Neuronal stem cell (in vitro differentiated cells): ENCODE results near the gene PPARG.

Source experiments
- DNase-seq: peaks from one replicate; pipeline ENCODE4 v3.0.0-alpha.2; 2013; ENCODE audit warnings: low spot score
- H2AFZ ChIP-seq: one replicate; pipeline ENCODE4 v1.6.1; 2013; ENCODE audit warnings: mild to moderate bottlenecking, low read length, inconsistent platforms
- H2AK5ac ChIP-seq: 2 replicates; pipeline ENCODE4 v1.6.1; 2013; ENCODE audit warnings: low read depth, mild to moderate bottlenecking, inconsistent platforms, low read length, moderate library complexity, mixed read lengths
- H2BK120ac ChIP-seq: 2 replicates; pipeline ENCODE4 v1.6.1; 2013; ENCODE audit warnings: low read depth, mild to moderate bottlenecking, inconsistent platforms, low read length, moderate library complexity, mixed read lengths
- H2BK12ac ChIP-seq: one replicate; pipeline ENCODE4 v1.6.1; 2013; ENCODE audit warnings: low read length, inconsistent platforms
- H2BK15ac ChIP-seq: 2 replicates; pipeline ENCODE4 v1.6.1; 2013; ENCODE audit warnings: mild to moderate bottlenecking, low read length, inconsistent platforms, mixed read lengths
- H2BK5ac ChIP-seq: one replicate; pipeline ENCODE4 v1.6.1; 2013; ENCODE audit warnings: inconsistent platforms, mild to moderate bottlenecking, low read length, moderate library complexity
- H3K14ac ChIP-seq: one replicate; pipeline ENCODE4 v1.6.1; 2013; ENCODE audit warnings: low read length, inconsistent platforms
- H3K18ac ChIP-seq: 2 replicates; pipeline ENCODE4 v1.6.1; 2013; ENCODE audit warnings: low read length, inconsistent platforms
- H3K23ac ChIP-seq: 2 replicates; pipeline ENCODE4 v1.6.1; 2013; ENCODE audit warnings: low read depth, mild to moderate bottlenecking, mixed read lengths, low read length, inconsistent platforms; ENCODE audit not compliant: poor library complexity
- H3K27ac ChIP-seq: replicated peaks from 3 replicates; pipeline ENCODE4 v1.5.1; 2013; ENCODE audit warnings: low read length, inconsistent platforms
- H3K27me3 ChIP-seq, 3 experiments: 2 replicates each; pipeline ENCODE4 v1.6.1; 2013; ENCODE audit warnings: low read length in 3 of 3, mild to moderate bottlenecking in 2 of 3, inconsistent platforms in 1 of 3, low read depth in 1 of 3, mixed read lengths in 1 of 3, moderate library complexity in 1 of 3; ENCODE audit not compliant: control insufficient read depth in 3 of 3, insufficient read depth in 3 of 3
- H3K36me3 ChIP-seq, 2 donors: replicated peaks in 1 of 2; 2 replicates each; pipeline ENCODE4 v1.6.1; 2013; ENCODE audit warnings: low read length in 2 of 2; ENCODE audit not compliant: control insufficient read depth in 2 of 2, insufficient read depth in 2 of 2
- H3K4ac ChIP-seq: 2 replicates; pipeline ENCODE4 v1.6.1; 2013; ENCODE audit warnings: inconsistent platforms, mild to moderate bottlenecking, low read length, moderate library complexity
- H3K4me1 ChIP-seq, 2 donors: 1 replicate in 1 of 2; 2 replicates in 1 of 2; pipeline ENCODE4 v1.6.1; 2013; ENCODE audit warnings: low read length in 2 of 2, low read depth in 1 of 2; ENCODE audit not compliant: control insufficient read depth in 2 of 2, insufficient read depth in 1 of 2
- H3K4me2 ChIP-seq: one replicate; pipeline ENCODE4 v1.6.1; 2013; ENCODE audit warnings: mild to moderate bottlenecking, low read length, inconsistent platforms; ENCODE audit not compliant: insufficient read depth, poor library complexity, severe bottlenecking
- H3K4me3 ChIP-seq, 2 donors: 2 replicates each; pipeline ENCODE4 v1.5.1; 2013; ENCODE audit warnings: low read length in 2 of 2, mild to moderate bottlenecking in 2 of 2, inconsistent platforms in 1 of 2, moderate library complexity in 1 of 2
- H3K79me1 ChIP-seq: one replicate; pipeline ENCODE4 v1.6.1; 2013; ENCODE audit warnings: low read depth, mild to moderate bottlenecking, inconsistent platforms, low read length, moderate library complexity
- H3K9ac ChIP-seq: one replicate; pipeline ENCODE4 v1.6.1; 2013; ENCODE audit warnings: mild to moderate bottlenecking, low read depth, low read length, inconsistent platforms; ENCODE audit not compliant: poor library complexity
- H3K9me3 ChIP-seq, 2 donors: replicated peaks in 1 of 2; 2 replicates each; pipeline versions ENCODE3 to v1.6.1; 2013; ENCODE audit warnings: low read length in 2 of 2, mild to moderate bottlenecking in 2 of 2, inconsistent platforms in 1 of 2, low read depth in 1 of 2, mixed read lengths in 1 of 2, moderate library complexity in 1 of 2; ENCODE audit not compliant: control insufficient read depth in 2 of 2, insufficient read depth in 1 of 2
- H4K8ac ChIP-seq: one replicate; pipeline ENCODE4 v1.6.1; 2013; ENCODE audit warnings: low read depth, mild to moderate bottlenecking, inconsistent platforms, low read length, moderate library complexity
- H4K91ac ChIP-seq: one replicate; pipeline ENCODE4 v1.6.1; 2013; ENCODE audit warnings: low read length, low read depth, mild to moderate bottlenecking, inconsistent platforms; ENCODE audit not compliant: poor library complexity
- WGBS, 2 donors: extraction: QIAGEN DNeasy Blood & Tissue Kit; methylation state at CpG; one replicate each; pipeline ENCODE4 v1.1.7; 2013; ENCODE audit warnings: missing lambda C conversion rate in 2 of 2, mixed read lengths in 1 of 2; ENCODE audit not compliant: insufficient read length in 2 of 2, insufficient replicate concordance in 1 of 2; ENCODE audit errors: extremely low coverage in 2 of 2; 5-methylcytosine and 5-hydroxymethylcytosine counted together

Gene PPARG

DNA sequence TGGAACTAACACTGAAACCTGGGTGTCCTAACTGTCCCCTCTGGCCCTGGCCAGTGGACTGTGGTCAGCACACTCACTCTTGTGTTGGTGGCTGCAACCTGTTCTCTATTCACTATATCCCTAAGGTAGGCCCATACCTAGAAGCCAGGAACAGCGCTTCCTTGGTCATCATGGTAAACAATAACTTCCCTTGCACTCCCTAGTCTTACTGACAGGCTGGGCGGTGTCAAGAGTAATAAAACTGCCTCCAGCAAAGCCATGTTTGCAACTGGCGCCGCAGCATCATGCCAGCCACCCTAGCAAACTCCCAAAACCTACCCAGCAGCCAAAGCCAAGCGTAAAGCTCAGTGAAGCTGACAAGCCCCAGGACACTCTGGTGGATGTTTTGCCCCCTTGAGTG lies 132.3 kb downstream of the PPARG start:
- H2BK120ac ChIP-seq: no peak overlapping the region
- H3K4ac ChIP-seq: no peak overlapping the region
- no peak overlapping the region for H2AFZ ChIP-seq
- no peak overlapping the region for H4K91ac ChIP-seq
- WGBS, 2 donors: no CpG with 5 or more reads among the region's 5 CpGs
- H3K79me1 ChIP-seq: no peaks in the 10 kb centered on the region
- no peak overlapping the region for H2AK5ac ChIP-seq
- no peaks in the 10 kb centered on the region for H3K9me3 ChIP-seq
- no peak overlapping the region for H3K9ac ChIP-seq
- no peak overlapping the region for H2BK15ac ChIP-seq
- H2BK5ac ChIP-seq: no peak overlapping the region
- no peak overlapping the region for H3K4me2 ChIP-seq
- H3K36me3 ChIP-seq: no peaks in the 10 kb centered on the region
- no peak overlapping the region for H3K4me3 ChIP-seq
- H3K27ac ChIP-seq: no peak overlapping the region
- no peak overlapping the region for H3K23ac ChIP-seq
- H3K27me3 ChIP-seq: peaks cover 0 to 4% (median 0%) of the 10 kb centered on the region in 3 experiments
- no peak overlapping the region for H4K8ac ChIP-seq
- no peak overlapping the region for H3K14ac ChIP-seq
- no peak overlapping the region for H3K18ac ChIP-seq
- no peak for DNase-seq
- H3K4me1 ChIP-seq: peaks cover 0 to 3% of the 10 kb centered on the region in 2 donors
- no peak overlapping the region for H2BK12ac ChIP-seq

DNA sequence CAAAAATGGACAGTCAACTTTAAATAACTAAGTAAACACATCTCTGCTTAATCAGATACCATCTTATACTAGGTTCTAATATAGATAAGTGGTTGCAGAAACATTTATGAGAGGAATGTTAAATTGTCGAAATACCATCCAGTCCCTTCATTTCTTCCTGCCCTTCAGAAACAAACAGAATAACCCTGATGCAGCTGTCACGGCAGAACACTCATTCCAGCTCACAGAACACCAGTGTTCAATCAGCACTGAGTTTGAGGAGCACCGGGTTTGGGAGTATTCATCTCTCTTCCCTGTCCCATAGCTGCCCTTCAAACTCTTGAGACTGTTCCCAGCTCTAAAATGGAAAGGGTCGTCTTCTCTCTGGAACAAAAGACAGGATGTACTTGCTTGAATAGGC lies 134.3 kb downstream of the PPARG start:
- no peak overlapping the region for H2AK5ac ChIP-seq
- H3K14ac ChIP-seq: no peak overlapping the region
- no CpG with 5 or more reads among the region's 4 CpGs for WGBS, 2 donors
- no peak overlapping the region for H3K4me2 ChIP-seq
- H3K36me3 ChIP-seq: no peaks in the 10 kb centered on the region
- H3K23ac ChIP-seq: no peak overlapping the region
- H2BK15ac ChIP-seq: no peak overlapping the region
- DNase-seq: no peak
- no peak overlapping the region for H4K91ac ChIP-seq
- H3K4ac ChIP-seq: no peak overlapping the region
- no peak overlapping the region for H2BK5ac ChIP-seq
- peaks cover 0 to 5% of the 10 kb centered on the region in 2 donors for H3K4me1 ChIP-seq
- H2AFZ ChIP-seq: no peak overlapping the region
- H3K9ac ChIP-seq: no peak overlapping the region
- no peak overlapping the region for H4K8ac ChIP-seq
- no peak overlapping the region for H3K18ac ChIP-seq
- H2BK120ac ChIP-seq: no peak overlapping the region
- H3K4me3 ChIP-seq: no peak overlapping the region
- H3K27ac ChIP-seq: no peak overlapping the region
- no peaks in the 10 kb centered on the region for H3K27me3 ChIP-seq
- no peak overlapping the region for H2BK12ac ChIP-seq
- H3K9me3 ChIP-seq: no peaks in the 10 kb centered on the region
- H3K79me1 ChIP-seq: no peaks in the 10 kb centered on the region

DNA sequence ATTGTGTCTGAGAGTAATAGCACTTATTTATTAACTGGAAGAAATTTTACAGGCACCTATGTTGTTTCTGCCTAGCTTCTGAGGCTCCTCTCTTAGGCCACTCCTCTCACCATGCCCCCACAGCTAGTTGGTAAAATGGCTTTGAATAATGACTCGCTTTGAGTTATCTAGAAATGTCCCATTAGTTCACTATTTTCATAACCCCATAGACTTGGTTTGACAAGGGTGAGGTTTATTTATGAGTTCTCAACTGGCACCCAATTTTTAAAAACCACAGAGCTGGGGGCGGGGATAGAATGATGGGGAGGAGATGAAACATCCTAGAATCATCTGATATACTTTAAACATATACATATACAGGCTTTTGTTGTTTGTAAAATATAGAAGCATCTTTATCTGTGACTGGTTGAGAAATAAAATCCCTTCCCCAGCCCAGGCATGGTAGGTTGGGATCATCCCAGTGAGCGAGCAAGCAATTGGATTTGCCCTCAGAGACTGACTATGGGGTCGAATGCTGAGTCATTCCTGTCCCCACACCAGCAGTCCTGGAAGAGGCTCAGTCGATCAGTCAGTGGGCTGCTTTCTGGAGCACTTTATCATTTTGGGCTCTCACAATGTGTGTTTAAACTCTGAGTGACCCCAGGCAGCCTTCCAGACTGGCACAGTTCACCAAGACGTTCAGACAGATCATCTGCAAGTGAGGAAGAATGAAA lies 135.2 kb downstream of the PPARG start:
- H3K36me3 ChIP-seq: no peaks in the 10 kb centered on the region
- H3K9ac ChIP-seq: no peak overlapping the region
- H3K4me2 ChIP-seq: no peak overlapping the region
- no peaks in the 10 kb centered on the region for H3K9me3 ChIP-seq
- no peak overlapping the region for H2AFZ ChIP-seq
- DNase-seq: no peak
- no peak overlapping the region for H4K8ac ChIP-seq
- no peak overlapping the region for H2BK12ac ChIP-seq
- no peak overlapping the region for H3K18ac ChIP-seq
- no peak overlapping the region for H4K91ac ChIP-seq
- no peak overlapping the region for H2AK5ac ChIP-seq
- H2BK15ac ChIP-seq: no peak overlapping the region
- no peak overlapping the region for H3K14ac ChIP-seq
- no peak overlapping the region for H3K4me3 ChIP-seq
- H2BK120ac ChIP-seq: no peak overlapping the region
- no peak overlapping the region for H3K4ac ChIP-seq
- no peak overlapping the region for H3K27ac ChIP-seq
- no peaks in the 10 kb centered on the region for H3K27me3 ChIP-seq
- peaks cover 0 to 5% of the 10 kb centered on the region in 2 donors for H3K4me1 ChIP-seq
- no CpG with 5 or more reads among the region's 6 CpGs for WGBS, 2 donors
- H3K79me1 ChIP-seq: no peaks in the 10 kb centered on the region
- H2BK5ac ChIP-seq: no peak overlapping the region
- no peak overlapping the region for H3K23ac ChIP-seq

DNA sequence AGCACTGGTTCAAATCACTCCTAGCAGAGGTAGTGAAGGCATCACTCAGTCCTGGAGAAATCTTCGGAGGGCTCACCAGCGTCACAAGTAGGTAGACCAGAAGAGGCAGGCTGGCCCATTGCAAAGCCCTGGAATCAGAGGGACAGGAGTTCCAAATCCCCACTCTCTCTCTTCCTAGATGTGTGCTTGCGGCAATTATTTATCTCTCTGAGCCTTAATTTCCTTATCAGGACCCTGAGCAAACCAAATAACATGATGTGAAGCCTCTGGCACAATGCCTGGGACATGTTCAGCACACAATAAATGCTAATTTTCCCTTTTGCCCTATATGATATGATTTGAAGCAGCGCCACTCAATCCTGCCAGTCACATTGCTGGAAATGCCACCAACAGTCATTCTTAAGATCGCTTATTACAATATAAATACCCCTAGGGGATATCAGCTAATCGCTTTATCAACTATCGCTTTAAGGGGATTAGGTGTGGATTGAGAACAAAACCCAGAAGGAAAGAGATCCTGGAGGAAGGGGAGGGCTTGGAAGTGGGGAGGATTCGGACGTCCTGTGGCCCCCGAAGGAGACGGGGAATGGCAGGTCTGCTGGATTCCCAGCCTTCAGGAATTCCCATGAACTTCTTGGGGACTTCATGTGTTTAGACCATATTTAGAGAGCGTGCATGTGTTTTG lies 135.9 kb downstream of the PPARG start:
- no peak overlapping the region for H2AK5ac ChIP-seq
- no peak overlapping the region for H3K23ac ChIP-seq
- H3K14ac ChIP-seq: no peak overlapping the region
- no peak overlapping the region for H3K9ac ChIP-seq
- H3K27me3 ChIP-seq: no peaks in the 10 kb centered on the region
- no peak overlapping the region for H2BK12ac ChIP-seq
- H2BK120ac ChIP-seq: no peak overlapping the region
- H3K18ac ChIP-seq: no peak overlapping the region
- H2AFZ ChIP-seq: no peak overlapping the region
- H2BK5ac ChIP-seq: no peak overlapping the region
- H3K36me3 ChIP-seq: no peaks in the 10 kb centered on the region
- H3K4me2 ChIP-seq: no peak overlapping the region
- no peak overlapping the region for H3K4me3 ChIP-seq
- H4K8ac ChIP-seq: no peak overlapping the region
- no CpG with 5 or more reads among the region's 12 CpGs for WGBS, 2 donors
- H4K91ac ChIP-seq: no peak overlapping the region
- H3K4ac ChIP-seq: no peak overlapping the region
- no peak overlapping the region for H3K27ac ChIP-seq
- no peaks in the 10 kb centered on the region for H3K9me3 ChIP-seq
- no peaks in the 10 kb centered on the region for H3K79me1 ChIP-seq
- peaks cover 0 to 5% of the 10 kb centered on the region in 2 donors for H3K4me1 ChIP-seq
- DNase-seq: no peak
- H2BK15ac ChIP-seq: no peak overlapping the region
